CD14-positive monocyte (primary cell): ENCODE data around the gene ZBTB4. TPM values are rescaled to one million over a fixed set of nuclear protein-coding genes. Genes with fewer than 3 reads are reported as not detected.

Experiments
- DNase-seq, 3 donors: peaks; one replicate each; pipeline ENCODE4 v3.0.0-alpha.2; 2011 to 2022
- H2AFZ ChIP-seq: 2 replicates; pipeline ENCODE4 v1.6.0; 2012; ENCODE audit warnings: mild to moderate bottlenecking, low read depth, low read length, inconsistent platforms; ENCODE audit not compliant: insufficient read depth, poor library complexity, severe bottlenecking
- H3K27ac ChIP-seq, 2 donors: 1 replicate in 1 of 2; 2 replicates in 1 of 2; pipeline ENCODE4 v1.5.1; 2012 to 2013; ENCODE audit warnings: low read length in 2 of 2, control low read depth in 1 of 2, inconsistent platforms in 1 of 2, low read depth in 1 of 2, mild to moderate bottlenecking in 1 of 2
- H3K27me3 ChIP-seq, 2 donors: one replicate each; pipeline versions ENCODE4 v1.6.0 to v1.6.1; 2011 to 2013; ENCODE audit warnings: low read length in 2 of 2; ENCODE audit not compliant: control insufficient read depth in 2 of 2, insufficient read depth in 2 of 2
- H3K36me3 ChIP-seq, 2 donors: replicated peaks in 1 of 2; 1 replicate in 1 of 2; 2 replicates in 1 of 2; pipeline versions ENCODE4 v1.5.1 to v1.6.1; 2012 to 2013; ENCODE audit warnings: low read length in 2 of 2, control low read depth in 1 of 2, inconsistent platforms in 1 of 2, mild to moderate bottlenecking in 1 of 2; ENCODE audit not compliant: insufficient read depth in 2 of 2, control insufficient read depth in 1 of 2
- H3K4me1 ChIP-seq, 2 donors: 1 replicate in 1 of 2; 2 replicates in 1 of 2; pipeline versions ENCODE4 v1.5.1 to v1.6.1; 2012 to 2013; ENCODE audit warnings: low read length in 2 of 2, control low read depth in 1 of 2, inconsistent platforms in 1 of 2, mild to moderate bottlenecking in 1 of 2, moderate library complexity in 1 of 2; ENCODE audit not compliant: insufficient read depth in 2 of 2, control insufficient read depth in 1 of 2
- H3K4me2 ChIP-seq: replicated peaks from 2 replicates; pipeline ENCODE3; 2012; ENCODE audit warnings: low read length, moderate library complexity, mild to moderate bottlenecking; ENCODE audit not compliant: poor library complexity, severe bottlenecking; ENCODE audit errors: extremely low read depth
- H3K4me3 ChIP-seq, 3 experiments: fragments of 200-600 bp in 1 of 3; sonication (generic) in 1 of 3; replicated peaks in 1 of 3; 1 replicate in 2 of 3; 2 replicates in 1 of 3; pipeline ENCODE4 v1.5.1; 2011 to 2013; ENCODE audit warnings: low read length in 3 of 3, mild to moderate bottlenecking in 3 of 3, control low read depth in 2 of 3, low read depth in 2 of 3, inconsistent platforms in 1 of 3, moderate library complexity in 1 of 3
- H3K79me2 ChIP-seq: 2 replicates; pipeline ENCODE4 v1.6.0; 2012; ENCODE audit warnings: mild to moderate bottlenecking, control low read depth, inconsistent platforms, low read length, moderate library complexity; ENCODE audit not compliant: insufficient read depth
- H3K9ac ChIP-seq: 2 replicates; pipeline ENCODE4 v1.6.0; 2017; ENCODE audit warnings: low read length, mild to moderate bottlenecking; ENCODE audit not compliant: insufficient read depth, poor library complexity, severe bottlenecking
- H3K9me3 ChIP-seq, 2 donors: replicated peaks in 1 of 2; 1 replicate in 1 of 2; 2 replicates in 1 of 2; pipeline versions ENCODE4 v1.5.1 to v1.6.1; 2012 to 2013; ENCODE audit warnings: low read length in 2 of 2, control low read depth in 1 of 2; ENCODE audit not compliant: control insufficient read depth in 1 of 2, insufficient read depth in 1 of 2
- H4K20me1 ChIP-seq: 2 replicates; pipeline ENCODE4 v1.6.0; 2012; ENCODE audit warnings: mild to moderate bottlenecking, low read length, control low read depth, moderate library complexity; ENCODE audit not compliant: insufficient read depth
- H3K27ac Mint-ChIP-seq, 7 donors: one replicate each; pipeline ENCODE4 v1.8.0; 2020; ENCODE audit warnings: mild to moderate bottlenecking in 7 of 7, mixed read lengths in 7 of 7, moderate library complexity in 6 of 7, inconsistent platforms in 2 of 7
- H3K27me3 Mint-ChIP-seq, 3 donors: one replicate each; pipeline ENCODE4 v1.8.0; 2021 to 2022; ENCODE audit warnings: low read depth in 3 of 3, mild to moderate bottlenecking in 3 of 3, mixed read lengths in 3 of 3, moderate library complexity in 3 of 3, inconsistent platforms in 1 of 3
- H3K36me3 Mint-ChIP-seq, 2 donors: one replicate each; pipeline ENCODE4 v1.8.0; 2020; ENCODE audit warnings: mixed read lengths in 2 of 2, inconsistent platforms in 1 of 2, mild to moderate bottlenecking in 1 of 2
- H3K4me1 Mint-ChIP-seq: one replicate; pipeline ENCODE4 v1.8.0; 2020; ENCODE audit warnings: mild to moderate bottlenecking, mixed read lengths
- H3K4me3 Mint-ChIP-seq, 2 donors: one replicate each; pipeline ENCODE4 v1.8.0; 2020; ENCODE audit warnings: mild to moderate bottlenecking in 2 of 2, mixed read lengths in 2 of 2, moderate library complexity in 1 of 2
- H3K9me3 Mint-ChIP-seq, 7 donors: one replicate each; pipeline ENCODE4 v1.8.0; 2020 to 2022; ENCODE audit warnings: mixed read lengths in 7 of 7, mild to moderate bottlenecking in 6 of 7, moderate library complexity in 6 of 7, inconsistent platforms in 2 of 7
- CTCF ChIP-seq: fragments of 200-600 bp; IDR thresholded peaks from one replicate; pipeline ENCODE4 v1.8.0; 2022; ENCODE audit warnings: antibody characterized with exemption, mild to moderate bottlenecking
- WGBS: methylation state at CpG from one replicate; pipeline ENCODE4 v1.1.5; 2013; ENCODE audit warnings: missing lambda C conversion rate; ENCODE audit not compliant: insufficient coverage; 5-methylcytosine and 5-hydroxymethylcytosine counted together
- intact Hi-C, 2 donors: fragments of 100-400 bp; cut with micrococcal nuclease; formaldehyde crosslinking; loops; one replicate each; pipeline versions ENCODE4 v1.15.0 to v1.15.1; 2023
- polyA plus RNA-seq, 3 donors: library from polyadenylated mRNA; depleted of rRNA in 1 of 3; unstranded in 2 of 3; stranded (reverse) in 1 of 3; fragments of 300-500 nt in 2 of 3; fragments of >200 nt in 1 of 3; fragmentation: Illumina TruSeq in 2 of 3; gene quantifications; 1 replicate in 2 of 3; 2 replicates in 1 of 3; pipeline ENCODE4 v1.2.3, GENCODE V29; 2012 to 2021

The ZBTB4 gene
- polyA plus RNA-seq, 3 donors, result 3.4 to 8.1 (median 4.4) TPM

GRCh38 chr17:7413346-7413985, 66.0 kb downstream of the ZBTB4 start:
- peak overlapping the region in 1 of 7 donors; percentile 1 for H3K27ac Mint-ChIP-seq
- no peaks in the 10 kb centered on the region for H3K36me3 Mint-ChIP-seq
- no peak overlapping the region for H3K4me3 ChIP-seq
- H4K20me1 ChIP-seq, result no peaks in the 10 kb centered on the region
- intact Hi-C loops, result no loop called here
- no peak overlapping the region for H3K4me3 Mint-ChIP-seq
- peaks cover 16 to 31% (median 16%) of the 10 kb centered on the region in 3 donors for H3K27me3 Mint-ChIP-seq
- no peaks in the 10 kb centered on the region for H3K36me3 ChIP-seq
- TF ChIP-seq CTCF, result no peak
- peaks cover 0 to 10% of the 10 kb centered on the region in 2 donors for H3K27me3 ChIP-seq
- H3K4me1 ChIP-seq, result no peaks in the 10 kb centered on the region
- H3K79me2 ChIP-seq, result no peaks in the 10 kb centered on the region
- no peak overlapping the region for H2AFZ ChIP-seq
- no peaks in the 10 kb centered on the region for H3K9me3 ChIP-seq
- H3K9ac ChIP-seq, result no peak overlapping the region
- H3K4me2 ChIP-seq, result no peak overlapping the region
- H3K4me1 Mint-ChIP-seq, result no peaks in the 10 kb centered on the region
- no peak overlapping the region for H3K27ac ChIP-seq
- peaks cover 0 to 3% (median 0%) of the 10 kb centered on the region in 7 donors for H3K9me3 Mint-ChIP-seq
- no peak for DNase-seq
- WGBS, result 89% methylated on average over 3 of the region's 6 CpGs

- Histone ChIP-seq H3K4me3 (no peak overlapping the region), H3K9ac (no peak overlapping the region), H3K4me1 (no peaks in the 10 kb centered on the region), H4K20me1 (no peaks in the 10 kb centered on the region), H3K27me3 (peaks cover 0 to 22% of the 10 kb centered on the region in 2 donors), H3K9me3 (no peaks in the 10 kb centered on the region), H3K27ac (no peak overlapping the region), H3K79me2 (no peaks in the 10 kb centered on the region), H3K4me2 (no peak overlapping the region), H2AFZ (no peak overlapping the region), H3K36me3 (no peaks in the 10 kb centered on the region)
- peaks cover 5% of the 10 kb centered on the region for H3K4me1 Mint-ChIP-seq
- WGBS, result 96% methylated on average over 8 of the region's 8 CpGs
- peaks cover 0 to 3% (median 0%) of the 10 kb centered on the region in 7 donors for H3K9me3 Mint-ChIP-seq
- DNase-seq, result no peak
- H3K36me3 Mint-ChIP-seq, result no peaks in the 10 kb centered on the region
- intact Hi-C loops, result no loop called here
- peaks cover 29 to 39% (median 31%) of the 10 kb centered on the region in 3 donors for H3K27me3 Mint-ChIP-seq
- TF ChIP-seq CTCF, result no peak
- no peak overlapping the region for H3K4me3 Mint-ChIP-seq
- H3K27ac Mint-ChIP-seq, result no peak overlapping the region
These were observed 68.0 kb downstream of the ZBTB4 start for GRCh38 chr17:7411427-7411750.
